Colonic mucosa (tissue), 4 donors: ENCODE measurements around the gene TRIM27. TPM values are rescaled to one million over a fixed set of nuclear protein-coding genes. Genes with fewer than 3 reads are reported as not detected.
"Not testable (repeated sequence)": the region's sequence is repeated elsewhere in the genome, so short reads cannot be mapped to it uniquely, and the experiment has no call there.

Experiments used
- DNase-seq: peaks from one replicate; pipeline ENCODE4 v3.0.0-alpha.2; 2020
- H3K27ac ChIP-seq: fragments of 200-600 bp; one replicate; pipeline ENCODE4 v1.8.0; 2021
- H3K27me3 ChIP-seq: fragments of 200-600 bp; one replicate; pipeline ENCODE4 v1.8.0; 2021
- H3K36me3 ChIP-seq: fragments of 200-600 bp; one replicate; pipeline ENCODE4 v1.8.0; 2021
- H3K4me1 ChIP-seq: fragments of 200-600 bp; one replicate; pipeline ENCODE4 v1.8.0; 2021; ENCODE audit warnings: mild to moderate bottlenecking
- H3K4me3 ChIP-seq: fragments of 200-600 bp; one replicate; pipeline ENCODE4 v1.8.0; 2021
- H3K9ac ChIP-seq, 2 donors: one replicate each; pipeline ENCODE4 v1.7.0; 2013; ENCODE audit warnings: control low read depth in 2 of 2, low read depth in 2 of 2, low read length in 2 of 2
- H3K9me3 ChIP-seq: fragments of 200-600 bp; one replicate; pipeline ENCODE4 v1.8.0; 2021
- CTCF ChIP-seq: fragments of 200-600 bp; IDR thresholded peaks from one replicate; pipeline ENCODE4 v1.8.0; 2022; ENCODE audit warnings: antibody characterized with exemption, mild to moderate bottlenecking
- intact Hi-C: fragments of 100-400 bp; cut with DNase I; formaldehyde crosslinking; loops from one replicate; pipeline ENCODE4 v1.14.1; 2022
- total RNA-seq, 2 donors: library from RNA; stranded (reverse); fragmentation: NEBNext Ultra II Directional in 1 of 2; extraction: Animal tissue kit (Norgen Biotek cat#: 25700) in 1 of 2; gene quantifications; one replicate each; pipeline ENCODE4 v1.2.1, GENCODE V29; 2021
- donor health status: healthy.
- donor health status: DM: no; HTN: no; CAD: no.
- donor health status: DM: no; HTN: no; CAD: no.

The TRIM27 gene
- total RNA-seq, 2 donors from 2014 or later = 26.9 to 47.7 TPM

- Histone ChIP-seq H3K4me3 (no peak overlapping the region), H3K9ac (no peak overlapping the region), H3K36me3 (no peaks in the 10 kb centered on the region), H3K27me3 (no peaks in the 10 kb centered on the region), H3K27ac (no peak overlapping the region), H3K4me1 (no peaks in the 10 kb centered on the region), H3K9me3 (no peaks in the 10 kb centered on the region)
- DNase-seq = no peak
- intact Hi-C loops = no loop called here
- no peak for TF ChIP-seq CTCF
These were observed 47.1 kb downstream of the TRIM27 start for GRCh38 chr6:28876710-28877109.

GRCh38 chr6:28875191-28875747, 48.5 kb downstream of the TRIM27 start:
- Histone ChIP-seq H3K36me3 (no peaks in the 10 kb centered on the region), H3K4me1 (no peaks in the 10 kb centered on the region), H3K9ac (no peak overlapping the region), H3K27ac (no peak overlapping the region), H3K27me3 (no peaks in the 10 kb centered on the region), H3K4me3 (no peak overlapping the region), H3K9me3 (no peaks in the 10 kb centered on the region)
- DNase-seq = no peak
- intact Hi-C loops = no loop called here
- TF ChIP-seq CTCF = no peak

GRCh38 chr6:28872157-28872817, 51.5 kb downstream of the TRIM27 start:
- H3K4me1 ChIP-seq, DNase-seq, intact Hi-C loops, H3K36me3 ChIP-seq, H3K9me3 ChIP-seq, H3K27ac ChIP-seq, H3K4me3 ChIP-seq, H3K9ac ChIP-seq, H3K27me3 ChIP-seq: not testable (repeated sequence)

GRCh38 chr6:28871335-28872156, 52.2 kb downstream of the TRIM27 start:
- intact Hi-C loops = no loop called here
- H3K9ac ChIP-seq = no peak overlapping the region
- no peak for DNase-seq
- no peaks in the 10 kb centered on the region for H3K4me1 ChIP-seq
- H3K9me3 ChIP-seq = no peaks in the 10 kb centered on the region
- no peak overlapping the region for H3K4me3 ChIP-seq
- no peak overlapping the region for H3K27ac ChIP-seq
- H3K27me3 ChIP-seq = no peaks in the 10 kb centered on the region
- H3K36me3 ChIP-seq = no peaks in the 10 kb centered on the region
- TF ChIP-seq CTCF = no peak

- Histone ChIP-seq H3K9me3 (no peaks in the 10 kb centered on the region), H3K36me3 (no peaks in the 10 kb centered on the region), H3K4me1 (peaks cover 4% of the 10 kb centered on the region), H3K9ac (no peak overlapping the region), H3K27ac (no peak overlapping the region), H3K4me3 (no peak overlapping the region), H3K27me3 (no peaks in the 10 kb centered on the region)
- intact Hi-C loops = no loop called here
- TF ChIP-seq CTCF = no peak
- DNase-seq = no peak
These were observed 54.9 kb downstream of the TRIM27 start for GRCh38 chr6:28868873-28869272.

- no peaks in the 10 kb centered on the region for H3K9me3 ChIP-seq
- H3K9ac ChIP-seq = peak overlapping the region; percentile 48 to 76
- peaks cover 4% of the 10 kb centered on the region for H3K4me1 ChIP-seq
- peak overlapping the region; percentile 87 for H3K27ac ChIP-seq
- peak overlapping the region; percentile 68 for H3K4me3 ChIP-seq
- no peaks in the 10 kb centered on the region for H3K27me3 ChIP-seq
- no peak for DNase-seq
- H3K36me3 ChIP-seq = no peaks in the 10 kb centered on the region
- no peak for TF ChIP-seq CTCF
- intact Hi-C loops = no loop called here
These were observed 56.7 kb downstream of the TRIM27 start for GRCh38 chr6:28867086-28867409.

- H3K36me3 ChIP-seq, H3K4me1 ChIP-seq, H3K9me3 ChIP-seq, H3K27me3 ChIP-seq, intact Hi-C loops: not testable (repeated sequence)
- peak overlapping the region; percentile 48 to 76 for H3K9ac ChIP-seq
- H3K27ac ChIP-seq = peak overlapping the region; percentile 87
- H3K4me3 ChIP-seq = peak overlapping the region; percentile 68
- DNase-seq = peak; percentile 78
These were observed 57.3 kb downstream of the TRIM27 start for GRCh38 chr6:28866205-28867085.
